ENCODE measurements around the gene SORBS1. TPM values are rescaled to one million over a fixed set of nuclear protein-coding genes. Genes with fewer than 3 reads are reported as not detected.
A peak's percentile ranks its signal among the peaks of the same experiment; 100 is the strongest.

Gene SORBS1
- total RNA-seq, 1 donor from 2014 or later, result 221 TPM

- peaks cover 47% of the 10 kb centered on the region for H3K4me1 Mint-ChIP-seq (ENCODE audit: low read depth, unreplicated experiment)
Measured at GRCh38 chr10:95558593-95559320, 2.4 kb downstream of the SORBS1 start.

DNA sequence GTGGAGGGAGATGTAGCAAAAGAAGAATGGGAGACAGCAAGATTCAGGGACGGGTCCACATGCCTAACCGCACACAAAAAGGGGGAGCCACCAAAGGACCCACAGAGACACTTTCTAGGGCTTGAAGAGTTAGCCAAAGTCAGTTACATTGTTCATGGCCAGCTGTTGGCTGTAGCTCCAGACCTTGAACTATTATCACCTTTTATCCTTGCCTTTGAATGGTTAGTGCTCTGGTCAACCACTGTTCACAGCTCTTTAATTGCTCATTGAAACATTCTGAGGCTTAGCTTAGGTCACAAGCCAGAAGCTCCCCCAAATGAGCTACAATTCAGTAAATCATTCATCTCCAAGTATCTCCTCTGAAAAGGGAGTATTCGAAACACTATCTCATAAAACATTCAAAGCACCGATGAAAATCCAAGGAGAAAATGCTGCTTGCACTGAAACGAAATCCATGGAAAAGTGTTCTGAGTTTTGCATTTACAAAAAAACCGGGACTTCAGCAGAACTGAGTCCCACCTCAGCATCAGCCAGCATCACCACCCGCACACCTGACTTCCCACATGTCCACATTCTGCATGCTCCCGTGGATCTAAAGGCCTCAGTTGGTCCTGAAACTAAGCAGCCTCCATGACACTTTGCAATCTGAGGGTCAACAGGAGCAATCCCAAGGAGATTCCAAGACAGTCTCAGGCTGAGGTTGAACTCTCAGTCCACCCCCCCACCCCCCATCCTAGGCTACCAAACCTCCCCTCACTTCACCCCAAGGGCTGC, 4.0 kb downstream of the SORBS1 start:
- Mint-ChIP-seq H3K4me1 (ENCODE audit: low read depth, unreplicated experiment) (peaks cover 43% of the 10 kb centered on the region), H3K27me3 (ENCODE audit: unreplicated experiment) (peaks cover 16% of the 10 kb centered on the region), H3K27ac (ENCODE audit: unreplicated experiment) (peak overlapping the region; percentile 45), H3K4me3 (ENCODE audit: unreplicated experiment) (peak overlapping the region; percentile 64), H3K36me3 (ENCODE audit: unreplicated experiment) (no peaks in the 10 kb centered on the region), H3K9me3 (ENCODE audit: unreplicated experiment) (peaks cover 21% of the 10 kb centered on the region)
- DNase-seq, result no peak
- TF ChIP-seq CTCF (IDR thresholded peaks at IDR 0.05; ENCODE audit: partially characterized antibody, unreplicated experiment), result no peak

More at GRCh38 chr10:95558593-95559320, 2.4 kb downstream of the SORBS1 start:
- Mint-ChIP-seq H3K27me3 (ENCODE audit: unreplicated experiment) (peaks cover 16% of the 10 kb centered on the region), H3K9me3 (ENCODE audit: unreplicated experiment) (peaks cover 19% of the 10 kb centered on the region), H3K4me3 (ENCODE audit: unreplicated experiment) (peak overlapping the region; percentile 95), H3K36me3 (ENCODE audit: unreplicated experiment) (no peaks in the 10 kb centered on the region), H3K27ac (ENCODE audit: unreplicated experiment) (peak overlapping the region; percentile 99)
- DNase-seq, result no peak
- no peak for TF ChIP-seq CTCF (IDR thresholded peaks at IDR 0.05; ENCODE audit: partially characterized antibody, unreplicated experiment)

DNA sequence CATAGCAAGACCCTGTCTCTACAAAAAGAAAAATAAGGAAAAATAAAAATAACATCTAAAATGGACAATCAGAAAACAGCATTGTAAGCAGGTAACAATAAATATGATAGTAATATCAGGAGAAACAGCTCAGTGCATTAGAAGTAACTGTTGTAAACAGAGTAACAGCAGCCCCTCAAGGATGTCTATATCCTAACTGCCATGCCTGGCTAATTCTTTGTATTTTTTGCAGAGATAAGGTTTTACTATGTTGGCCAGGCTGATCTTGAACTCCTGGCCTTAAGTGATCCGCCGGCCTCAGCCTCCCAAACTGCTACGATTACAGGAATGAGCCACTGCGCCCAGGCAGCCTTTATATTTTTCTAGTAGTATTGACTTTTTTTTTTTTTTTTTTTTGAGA, 7.5 kb downstream of the SORBS1 start:
- H3K27me3 Mint-ChIP-seq (ENCODE audit: unreplicated experiment), result peaks cover 4% of the 10 kb centered on the region
- no peak for TF ChIP-seq CTCF (IDR thresholded peaks at IDR 0.05; ENCODE audit: partially characterized antibody, unreplicated experiment)
- H3K27ac Mint-ChIP-seq (ENCODE audit: unreplicated experiment), result no peak overlapping the region
- no peak for DNase-seq
- H3K4me1 Mint-ChIP-seq (ENCODE audit: low read depth, unreplicated experiment), result peaks cover 51% of the 10 kb centered on the region
- H3K36me3 Mint-ChIP-seq (ENCODE audit: unreplicated experiment), result no peaks in the 10 kb centered on the region
- no peak overlapping the region for H3K4me3 Mint-ChIP-seq (ENCODE audit: unreplicated experiment)
- H3K9me3 Mint-ChIP-seq (ENCODE audit: unreplicated experiment), result peaks cover 9% of the 10 kb centered on the region

- no peak for DNase-seq
- Mint-ChIP-seq H3K36me3 (ENCODE audit: unreplicated experiment) (no peaks in the 10 kb centered on the region), H3K9me3 (ENCODE audit: unreplicated experiment) (peaks cover 9% of the 10 kb centered on the region), H3K27ac (ENCODE audit: unreplicated experiment) (peak overlapping the region; percentile 64), H3K4me1 (ENCODE audit: low read depth, unreplicated experiment) (peaks cover 44% of the 10 kb centered on the region), H3K4me3 (ENCODE audit: unreplicated experiment) (no peak overlapping the region), H3K27me3 (ENCODE audit: unreplicated experiment) (peaks cover 4% of the 10 kb centered on the region)
- TF ChIP-seq CTCF (IDR thresholded peaks at IDR 0.05; ENCODE audit: partially characterized antibody, unreplicated experiment), result no peak
Measured at GRCh38 chr10:95552679-95553342, 8.4 kb downstream of the SORBS1 start.

Measured in glutamatergic neuron (in vitro differentiated cells).